H1 (cell line): ENCODE data around the gene ARHGAP26. TPM values are rescaled to one million over a fixed set of nuclear protein-coding genes. Genes with fewer than 3 reads are reported as not detected.

Experiments used
- CTCF ChIA-PET: fragments of 300-600 bp; sonication (Branson Sonifier 250); formaldehyde crosslinking; loops from one replicate; lab custom pipeline; 2021; ENCODE audit not compliant: partially characterized antibody; lab: Charles Lee
- POLR2A ChIA-PET: fragments of 300-600 bp; sonication (Branson Sonifier 250); formaldehyde crosslinking; loops from one replicate; lab custom pipeline; 2021; ENCODE audit warnings: inconsistent platforms; ENCODE audit not compliant: partially characterized antibody; lab: Charles Lee
- DNase-seq, 2 experiments: peaks; one replicate each; pipeline versions ENCODE4 v3.0.0 to v3.0.0-alpha.2; 2010 to 2022; ENCODE audit warnings: low spot score in 2 of 2, low read depth in 1 of 2, mixed read lengths in 1 of 2
- FAIRE-seq: peaks from 2 replicates; lab custom pipeline; 2011; peaks lifted over from hg19 to GRCh38; lab: Jason Lieb, UNC
- H2AFZ ChIP-seq: 2 replicates; pipeline ENCODE4 v1.8.1; 2012; ENCODE audit warnings: low read length, inconsistent platforms
- H2AK5ac ChIP-seq: 2 replicates; pipeline ENCODE4 v1.6.1; 2013; ENCODE audit warnings: low read depth, low read length
- H2BK120ac ChIP-seq: replicated peaks from 2 replicates; pipeline ENCODE3; 2013; ENCODE audit warnings: low read depth, low read length, inconsistent platforms
- H2BK12ac ChIP-seq: 2 replicates; pipeline ENCODE4 v1.6.1; 2013; ENCODE audit warnings: low read depth, low read length
- H2BK15ac ChIP-seq: 2 replicates; pipeline ENCODE4 v1.6.1; 2013; ENCODE audit warnings: low read length
- H2BK20ac ChIP-seq: 2 replicates; pipeline ENCODE4 v1.6.1; 2013; ENCODE audit warnings: low read length
- H2BK5ac ChIP-seq: 2 replicates; pipeline ENCODE4 v1.6.1; 2013; ENCODE audit warnings: low read depth, low read length
- H3K14ac ChIP-seq: 2 replicates; pipeline ENCODE4 v1.6.1; 2013; ENCODE audit warnings: inconsistent platforms; ENCODE audit not compliant: insufficient read length
- H3K18ac ChIP-seq: 2 replicates; pipeline ENCODE4 v1.6.1; 2013; ENCODE audit warnings: low read length; ENCODE audit errors: extremely low read depth
- H3K23ac ChIP-seq: 2 replicates; pipeline ENCODE4 v1.6.1; 2013; ENCODE audit warnings: inconsistent platforms; ENCODE audit not compliant: insufficient read length
- H3K23me2 ChIP-seq: 2 replicates; pipeline ENCODE4 v1.6.1; 2013; ENCODE audit warnings: low read depth, low read length
- H3K27ac ChIP-seq: 2 replicates; pipeline ENCODE4 v1.6.1; 2011; ENCODE audit warnings: low read depth, low read length, inconsistent platforms
- H3K27me3 ChIP-seq, 4 experiments: replicated peaks in 1 of 4; 1 replicate in 1 of 4; 2 replicates in 3 of 4; pipeline versions ENCODE4 v1.6.1 to v1.8.1; 2011 to 2013; ENCODE audit warnings: low read length in 3 of 4, mild to moderate bottlenecking in 3 of 4, inconsistent platforms in 2 of 4, mixed read lengths in 2 of 4, moderate library complexity in 1 of 4; ENCODE audit not compliant: control insufficient read depth in 3 of 4, insufficient read depth in 3 of 4; ENCODE audit errors: extremely low read depth in 1 of 4
- H3K36me3 ChIP-seq, 4 experiments: 2 replicates each; pipeline versions ENCODE4 v1.6.1 to v1.8.1; 2011 to 2013; ENCODE audit warnings: mild to moderate bottlenecking in 4 of 4, low read length in 3 of 4, moderate library complexity in 2 of 4, control low read depth in 1 of 4, inconsistent platforms in 1 of 4; ENCODE audit not compliant: insufficient read depth in 4 of 4, control insufficient read depth in 2 of 4
- H3K4ac ChIP-seq: replicated peaks from 2 replicates; pipeline ENCODE3; 2013; ENCODE audit warnings: low read length, low read depth, mixed read lengths, inconsistent platforms; ENCODE audit not compliant: insufficient read length
- H3K4me1 ChIP-seq, 4 experiments: replicated peaks in 1 of 4; 1 replicate in 1 of 4; 2 replicates in 3 of 4; pipeline versions ENCODE4 v1.6.1 to v1.8.1; 2011 to 2013; ENCODE audit warnings: low read length in 3 of 4, inconsistent platforms in 2 of 4, mixed read lengths in 1 of 4; ENCODE audit not compliant: insufficient read depth in 4 of 4, control insufficient read depth in 3 of 4
- H3K4me2 ChIP-seq, 2 experiments: 2 replicates each; pipeline versions ENCODE4 v1.6.1 to v1.8.1; 2011 to 2013; ENCODE audit warnings: low read depth in 2 of 2, low read length in 2 of 2, control low read depth in 1 of 2, inconsistent platforms in 1 of 2, mild to moderate bottlenecking in 1 of 2; ENCODE audit not compliant: insufficient read depth in 1 of 2
- H3K4me3 ChIP-seq, 4 experiments: fragments of 200-600, 300-600 bp in 1 of 4; sonication (generic), shearing (Covaris generic), sonication (Bioruptor Twin) in 1 of 4; 2 replicates each; pipeline versions ENCODE4 v1.5.1 to v1.8.1; 2011 to 2016; ENCODE audit warnings: low read length in 4 of 4, low read depth in 3 of 4, control low read depth in 2 of 4, inconsistent platforms in 2 of 4, mild to moderate bottlenecking in 2 of 4, mixed read lengths in 1 of 4, moderate library complexity in 1 of 4; ENCODE audit not compliant: insufficient read depth in 2 of 4; ENCODE audit errors: extremely low read depth in 1 of 4
- H3K56ac ChIP-seq: replicated peaks from 2 replicates; pipeline ENCODE3; 2013; ENCODE audit warnings: low read depth, mild to moderate bottlenecking, mixed read lengths, low read length, inconsistent platforms; ENCODE audit not compliant: insufficient read length
- H3K79me1 ChIP-seq: 2 replicates; pipeline ENCODE4 v1.6.1; 2013; ENCODE audit warnings: low read depth, low read length, control low read depth
- H3K79me2 ChIP-seq, 2 experiments: 2 replicates each; pipeline versions ENCODE4 v1.6.1 to v1.8.1; 2012 to 2013; ENCODE audit warnings: low read length in 2 of 2, mild to moderate bottlenecking in 2 of 2, inconsistent platforms in 1 of 2; ENCODE audit not compliant: insufficient read depth in 2 of 2, control insufficient read depth in 1 of 2
- H3K9ac ChIP-seq, 4 experiments: replicated peaks in 1 of 4; 1 replicate in 1 of 4; 2 replicates in 3 of 4; pipeline versions ENCODE4 v1.6.1 to v1.8.1; 2011 to 2013; ENCODE audit warnings: low read depth in 3 of 4, low read length in 3 of 4, control low read depth in 2 of 4, mild to moderate bottlenecking in 2 of 4, moderate library complexity in 2 of 4, inconsistent platforms in 1 of 4; ENCODE audit errors: extremely low read depth in 1 of 4
- H3K9me3 ChIP-seq, 2 experiments: 2 replicates each; pipeline versions ENCODE4 v1.6.1 to v1.8.1; 2012 to 2013; ENCODE audit warnings: mild to moderate bottlenecking in 2 of 2, moderate library complexity in 2 of 2, control low read depth in 1 of 2, inconsistent platforms in 1 of 2, low read depth in 1 of 2, low read length in 1 of 2, mixed read lengths in 1 of 2; ENCODE audit not compliant: insufficient read depth in 2 of 2
- H4K20me1 ChIP-seq, 2 experiments: replicated peaks in 1 of 2; 2 replicates each; pipeline versions ENCODE3 to v1.8.1; 2011 to 2013; ENCODE audit warnings: inconsistent platforms in 2 of 2, low read length in 2 of 2, mild to moderate bottlenecking in 1 of 2; ENCODE audit not compliant: insufficient read depth in 2 of 2, control insufficient read depth in 1 of 2
- H4K5ac ChIP-seq: 2 replicates; pipeline ENCODE4 v1.6.1; 2013; ENCODE audit warnings: low read length, low read depth, mixed read lengths, inconsistent platforms; ENCODE audit not compliant: insufficient read length
- H4K8ac ChIP-seq: 2 replicates; pipeline ENCODE4 v1.8.0; 2013; ENCODE audit warnings: mild to moderate bottlenecking, moderate library complexity, low read length, inconsistent platforms; ENCODE audit not compliant: insufficient read depth; ENCODE audit errors: extremely low read depth
- H4K91ac ChIP-seq: replicated peaks from 2 replicates; pipeline ENCODE3; 2013; ENCODE audit warnings: low read length, mixed read lengths, inconsistent platforms; ENCODE audit not compliant: insufficient read length
- CHD1 ChIP-seq: IDR thresholded peaks from 2 replicates; pipeline ENCODE4 v1.6.1; 2012; ENCODE audit warnings: low read depth, low read length, improper control_type of control experiment
- JUND ChIP-seq: IDR thresholded peaks from 2 replicates; pipeline ENCODE4 v1.6.1; 2011; ENCODE audit warnings: mild to moderate bottlenecking, improper control_type of control experiment, low read length
- SAP30 ChIP-seq: fragments of 300-600 bp; sonication (generic); IDR thresholded peaks from 2 replicates; pipeline ENCODE4 v1.7.1; 2012; ENCODE audit warnings: low read length, moderate library complexity, mild to moderate bottlenecking, inconsistent platforms; ENCODE audit not compliant: insufficient read depth, insufficient replicate concordance
- TBP ChIP-seq: IDR thresholded peaks from 2 replicates; pipeline ENCODE4 v1.6.1; 2011; ENCODE audit warnings: low read depth, low read length, improper control_type of control experiment
- WGBS, 2 experiments: shearing (Covaris generic) in 1 of 2; methylation state at CpG; one replicate each; pipeline versions ENCODE4 v1.1.6 to v1.1.7; 2013 to 2015; ENCODE audit warnings: low lambda C conversion rate in 2 of 2, mixed read lengths in 2 of 2, inconsistent platforms in 1 of 2, low coverage in 1 of 2, missing lambda C conversion rate in 1 of 2; ENCODE audit not compliant: insufficient replicate concordance in 2 of 2, insufficient coverage in 1 of 2, insufficient read length in 1 of 2; ENCODE audit errors: extremely low coverage in 1 of 2, missing lambda C conversion rate in 1 of 2; 5-methylcytosine and 5-hydroxymethylcytosine counted together
- polyA plus RNA-seq, 7 experiments: library from polyadenylated mRNA; depleted of rRNA in 3 of 7; stranded (reverse) in 5 of 7; unstranded in 2 of 7; fragments of >200 nt in 5 of 7; fragments of 200-250 nt in 2 of 7; gene quantifications; 1 replicate in 5 of 7; 2 replicates in 1 of 7; 4 replicates in 1 of 7; pipeline versions ENCODE4 v1.2.1 to v1.2.3, GENCODE V29; 2011 to 2013; ENCODE audit warnings: missing spikeins in 2 of 7, mixed read lengths in 2 of 7
- total RNA-seq: library from RNA; stranded (reverse); fragmentation: NEBNext Ultra II Directional; extraction: Animal tissue kit (Norgen Biotek cat#: 25700); gene quantifications from 2 replicates; pipeline ENCODE4 v1.2.1, GENCODE V29; 2021

Gene ARHGAP26
- total and polyA plus RNA-seq, 2 of the 8 experiments (the other 6 are each of a cell fraction or from before 2014, with no cell fraction given) = 7.1 to 24.8 TPM

GRCh38 chr5:142847898-142848790 lies 78.0 kb downstream of the ARHGAP26 start:
- H3K23ac ChIP-seq = no peak overlapping the region
- CTCF ChIA-PET = interaction anchor here (0.6 to 2.5 kb wide), 5 partner anchors 9 to 77 kb away, joined by 4 to 13 read pairs (median 5); no protein-coding TSS in a partner anchor
- DNase-seq (no peak), FAIRE-seq (no peak)
- H2BK12ac ChIP-seq = no peak overlapping the region
- no peak overlapping the region for H2AK5ac ChIP-seq
- no peak overlapping the region for H4K8ac ChIP-seq
- peak overlapping the region; percentile 31; the same call in 1 of the 2 replicates for H2BK15ac ChIP-seq
- no peaks in the 10 kb centered on the region for H3K36me3 ChIP-seq
- peak overlapping the region; percentile 29 for H3K4ac ChIP-seq
- no peak overlapping the region for H3K14ac ChIP-seq
- no peaks in the 10 kb centered on the region for H3K27me3 ChIP-seq
- H4K91ac ChIP-seq = no peak overlapping the region
- no peak overlapping the region for H4K5ac ChIP-seq
- H3K79me2 ChIP-seq = peaks cover 0 to 37% of the 10 kb centered on the region in 2 experiments; a peak in 3 of 4 replicates
- H3K9me3 ChIP-seq = no peaks in the 10 kb centered on the region
- POLR2A ChIA-PET = interaction anchor here (1.0 to 1.2 kb wide), 2 partner anchors 10 to 39 kb away, joined by 3 read pairs; no protein-coding TSS in a partner anchor
- peaks cover 2% of the 10 kb centered on the region; the same call in 1 of the 2 replicates for H3K79me1 ChIP-seq
- no peak overlapping the region for H3K56ac ChIP-seq
- H2BK120ac ChIP-seq = no peak overlapping the region
- no peak overlapping the region for H2BK5ac ChIP-seq
- H3K18ac ChIP-seq = peak overlapping the region; percentile 49; the same call in 1 of the 2 replicates
- WGBS, 2 experiments = 73% methylated on average over 7 of the region's 7 CpGs; no CpG with 5 or more reads in 1 of the 2 experiments
- no peak overlapping the region for H3K4me3 ChIP-seq
- H4K20me1 ChIP-seq = peaks cover 0 to 2% of the 10 kb centered on the region in 2 experiments
- H3K23me2 ChIP-seq = no peaks in the 10 kb centered on the region
- peak overlapping the region in 1 of 2 experiments; percentile 11; a peak in 1 of 4 replicates for H3K4me2 ChIP-seq
- peaks cover 0 to 22% (median 10%) of the 10 kb centered on the region in 4 experiments; a peak in 5 of 7 replicates for H3K4me1 ChIP-seq
- H3K27ac ChIP-seq = no peak overlapping the region
- no peak overlapping the region for H3K9ac ChIP-seq
- H2BK20ac ChIP-seq = no peak overlapping the region
- H2AFZ ChIP-seq = no peak overlapping the region
- no peak for TF ChIP-seq SAP30
- TF ChIP-seq TBP = no peak
- TF ChIP-seq CHD1 = no peak
- TF ChIP-seq JUND = no peak
